Heart left ventricle (tissue), 16 donors: ENCODE measurements around the gene CPT1A. TPM values are rescaled to one million over a fixed set of nuclear protein-coding genes. Genes with fewer than 3 reads are reported as not detected.

Experiments
- ATAC-seq, 4 donors: fragments of 200-7000 bp; cut with Tn5 transposase; one replicate each; pipeline ENCODE4 v1.9.1; 2020 to 2022; ENCODE audit warnings: moderate library complexity in 4 of 4, mild to moderate bottlenecking in 3 of 4, moderate number of reproducible peaks in 1 of 4
- DNase-seq, 5 donors: peaks; one replicate each; pipeline ENCODE4 v3.0.0-alpha.2; 2020
- H3K27ac ChIP-seq, 12 donors: fragments of 200-600 bp; sonication (generic) in 4 of 12; one replicate each; pipeline versions ENCODE4 v1.5.0 to v1.8.0; 2016 to 2022; ENCODE audit warnings: mild to moderate bottlenecking in 2 of 12
- H3K27me3 ChIP-seq, 9 donors: fragments of 200-600 bp; sonication (generic) in 2 of 9; one replicate each; pipeline versions ENCODE4 v1.5.1 to v1.8.0; 2016 to 2022; ENCODE audit warnings: mild to moderate bottlenecking in 3 of 9
- H3K36me3 ChIP-seq, 9 donors: fragments of 200-600 bp; sonication (generic) in 2 of 9; one replicate each; pipeline versions ENCODE4 v1.5.0 to v1.8.0; 2018 to 2022; ENCODE audit warnings: mild to moderate bottlenecking in 2 of 9
- H3K4me1 ChIP-seq, 12 donors: fragments of 200-600 bp; sonication (generic) in 4 of 12; one replicate each; pipeline versions ENCODE4 v1.5.0 to v1.8.0; 2016 to 2022; ENCODE audit warnings: mild to moderate bottlenecking in 3 of 12
- H3K4me3 ChIP-seq, 12 donors: fragments of 200-600 bp; sonication (generic) in 4 of 12; one replicate each; pipeline versions ENCODE4 v1.5.0 to v1.8.0; 2017 to 2022; ENCODE audit warnings: mild to moderate bottlenecking in 9 of 12, moderate library complexity in 4 of 12
- H3K9me3 ChIP-seq, 12 donors: fragments of 200-600 bp; sonication (generic) in 4 of 12; one replicate each; pipeline versions ENCODE4 v1.5.0 to v1.8.0; 2016 to 2022; ENCODE audit warnings: mild to moderate bottlenecking in 1 of 12
- CTCF ChIP-seq, 12 donors: fragments of 200-600 bp; sonication (generic) in 4 of 12; IDR thresholded peaks; one replicate each; pipeline versions ENCODE4 v1.5.0 to v1.8.0; 2018 to 2022; ENCODE audit warnings: antibody characterized with exemption in 12 of 12, mild to moderate bottlenecking in 5 of 12
- POLR2A ChIP-seq, 2 donors: fragments of 450-650 bp; IDR thresholded peaks; one replicate each; pipeline ENCODE4 v1.6.1; 2017; ENCODE audit warnings: antibody characterized with exemption in 2 of 2, mild to moderate bottlenecking in 2 of 2, moderate library complexity in 2 of 2
- WGBS, 4 donors: extraction: QIAGEN DNeasy Blood & Tissue Kit in 2 of 4; methylation state at CpG; one replicate each; pipeline versions ENCODE4 v1.1.5 to v1.1.7; 2013 to 2018; 5-methylcytosine and 5-hydroxymethylcytosine counted together
- intact Hi-C, 10 donors: fragments of 100-400 bp; cut with DNase I; formaldehyde crosslinking; loops; one replicate each; pipeline versions ENCODE4 v1.11.1 to v1.14.2; 2022
- polyA plus RNA-seq, 2 donors: library from polyadenylated mRNA; stranded (reverse); fragments of 200-250 nt; gene quantifications; one replicate each; pipeline ENCODE4 v1.2.3, GENCODE V29; 2013
- total RNA-seq, 9 donors: library from RNA; depleted of rRNA in 2 of 9; stranded (reverse); fragments of >200 nt in 2 of 9; fragmentation: NEBNext Ultra II Directional in 3 of 9; extraction: Animal tissue kit (Norgen Biotek cat#: 25700) in 3 of 9; gene quantifications; one replicate each; pipeline versions ENCODE4 v1.1.0 to v1.2.4, GENCODE V29; 2016 to 2023
- donor health status: ischemic (EF 13 %, LVEDD 7.1; RV severe dilation, severe dysfunction).
- donor health status: healthy with polysubstance abuse.
- donor health status: DM: no; HTN: yes; CAD: no.
- donor health status: DM: no; HTN: no; CAD: no.
- donor health status: ischemic (EF 25% LVEDD 6.9; RV normal size, moderate dysfunction).
- donor health status: ischemic (EF 25% LVEDD 5.7; RV mildly dilated, moderate dysfunction).
- donor health status: healthy.
- donor health status: DM: yes; HTN: yes; CAD: no.
- donor health status: ischemic (EF 35%, LVEDD 5.7; RV mildly dilated, moderate dysfunction).
- donor health status: nonischemic (EF 11% LVEDD 7.7; RV severe dilation, severe dysfunction).
- donor health status: DM: yes; HTN: yes; CAD: no.
- donor health status: PGD.
- donor health status: ischemic (EF 29% LVEDD 5.4; RV normal size, mild dysfunction).
- donor health status: nonischemic (EF 23%, LVEDD 6.1; RV moderate dilation, normal function).

The CPT1A gene
- total and polyA plus RNA-seq, 11 donors: 20.9 to 116 (median 51.6) TPM

- Histone ChIP-seq H3K27ac (peak overlapping the region in 3 of 12 donors; percentile 11 to 94 (median 13)), H3K4me1 (peaks cover 11 to 90% (median 75%) of the 10 kb centered on the region in 12 donors), H3K36me3 (peaks cover 0 to 9% (median 3%) of the 10 kb centered on the region in 9 donors), H3K4me3 (no peak overlapping the region), H3K9me3 (no peaks in the 10 kb centered on the region), H3K27me3 (no peaks in the 10 kb centered on the region)
- intact Hi-C loops: loop anchor here in 1 of 10 donors (5.0 kb wide), 1 partner anchor 53 kb away; no protein-coding TSS in a partner anchor
- WGBS, 4 donors: 77 to 96% (median 86%) methylated on average over 4 of the region's 4 CpGs
- DNase-seq: no peak
- TF ChIP-seq POLR2A (IDR thresholded peaks at IDR 0.05): no peak
- TF ChIP-seq CTCF (IDR thresholded peaks at IDR 0.05): no peak
- no peak for ATAC-seq
These were observed 6.0 kb downstream of the CPT1A start for GRCh38 chr11:68835749-68836148.

- Histone ChIP-seq H3K27ac (peak overlapping the region in 2 of 12 donors; percentile 13 to 94), H3K4me3 (no peak overlapping the region), H3K9me3 (no peaks in the 10 kb centered on the region), H3K27me3 (no peaks in the 10 kb centered on the region), H3K4me1 (peaks cover 11 to 90% (median 71%) of the 10 kb centered on the region in 12 donors), H3K36me3 (peaks cover 0 to 13% (median 5%) of the 10 kb centered on the region in 9 donors)
- intact Hi-C loops: loop anchor here in 1 of 10 donors (5.0 kb wide), 1 partner anchor 53 kb away; no protein-coding TSS in a partner anchor
- no peak for TF ChIP-seq POLR2A (IDR thresholded peaks at IDR 0.05)
- no peak for TF ChIP-seq CTCF (IDR thresholded peaks at IDR 0.05)
- no peak for ATAC-seq
- DNase-seq: no peak
- WGBS, 4 donors: 78 to 84% (median 83%) methylated on average over 5 of the region's 5 CpGs
These were observed 6.4 kb downstream of the CPT1A start for GRCh38 chr11:68835328-68835727.

GRCh38 chr11:68832476-68833181 lies 9.1 kb downstream of the CPT1A start:
- no peak overlapping the region for H3K4me3 ChIP-seq
- peak in 1 of 4 donors; percentile 12 for ATAC-seq
- H3K4me1 ChIP-seq: peaks cover 7 to 90% (median 64%) of the 10 kb centered on the region in 12 donors

More at GRCh38 chr11:68832476-68833181, 9.1 kb downstream of the CPT1A start:
- intact Hi-C loops: no loop called here
- Histone ChIP-seq H3K36me3 (peaks cover 0 to 15% (median 9%) of the 10 kb centered on the region in 9 donors), H3K27ac (peak overlapping the region in 2 of 12 donors; percentile 3 to 94), H3K27me3 (no peaks in the 10 kb centered on the region), H3K9me3 (no peaks in the 10 kb centered on the region)
- whole genome bisulfite sequencing, 4 donors: 52 to 86% (median 63%) methylated on average over 3 to 8 of the region's 8 CpGs
- no peak for DNase-seq
- TF ChIP-seq CTCF (IDR thresholded peaks at IDR 0.05): no peak
- TF ChIP-seq POLR2A (IDR thresholded peaks at IDR 0.05): no peak
